DND-41 (cell line): ENCODE measurements around the gene NEDD9.

Experiments used
- ATAC-seq: fragments of 200-7000 bp; cut with Tn5 transposase; 3 replicates; pipeline ENCODE4 v1.9.1; 2021; ENCODE audit warnings: low read depth; ENCODE audit not compliant: insufficient read depth
- DNase-seq: peaks from one replicate; pipeline ENCODE4 v3.0.0-alpha.2; 2020
- H2AFZ ChIP-seq: 2 replicates; pipeline ENCODE4 v1.6.0; 2012; ENCODE audit warnings: low read depth, low read length
- H3K27ac ChIP-seq: 2 replicates; pipeline ENCODE4 v1.5.1; 2012; ENCODE audit warnings: low read length, inconsistent platforms
- H3K27me3 ChIP-seq: fragments of 200-600 bp; sonication (generic); 2 replicates; pipeline ENCODE4 v1.6.0; 2012; ENCODE audit warnings: low read length, mild to moderate bottlenecking, inconsistent platforms; ENCODE audit not compliant: insufficient read depth, poor library complexity
- H3K36me3 ChIP-seq: 2 replicates; pipeline ENCODE4 v1.5.1; 2012; ENCODE audit warnings: low read length, inconsistent platforms; ENCODE audit not compliant: insufficient read depth
- H3K4me1 ChIP-seq: 2 replicates; pipeline ENCODE4 v1.5.1; 2012; ENCODE audit warnings: mild to moderate bottlenecking, low read length; ENCODE audit not compliant: insufficient read depth
- H3K4me2 ChIP-seq: 2 replicates; pipeline ENCODE4 v1.6.0; 2012; ENCODE audit warnings: mild to moderate bottlenecking, moderate library complexity, low read length, inconsistent platforms; ENCODE audit not compliant: insufficient read depth
- H3K4me3 ChIP-seq, 2 experiments: fragments of 200-600 bp in 1 of 2; shearing (Covaris generic) in 1 of 2; 2 replicates each; pipeline ENCODE4 v1.5.1; 2012 to 2016; ENCODE audit warnings: inconsistent platforms in 2 of 2, low read length in 2 of 2, mild to moderate bottlenecking in 2 of 2, low read depth in 1 of 2, moderate library complexity in 1 of 2
- H3K79me2 ChIP-seq: 2 replicates; pipeline ENCODE4 v1.6.0; 2012; ENCODE audit warnings: low read length, inconsistent platforms; ENCODE audit not compliant: insufficient read depth
- H3K9ac ChIP-seq: 2 replicates; pipeline ENCODE4 v1.6.0; 2012; ENCODE audit warnings: low read depth, mild to moderate bottlenecking, inconsistent platforms, low read length, moderate library complexity
- H3K9me3 ChIP-seq: 2 replicates; pipeline ENCODE4 v1.5.1; 2012; ENCODE audit warnings: low read length, moderate library complexity, mild to moderate bottlenecking, inconsistent platforms; ENCODE audit not compliant: insufficient read depth, severe bottlenecking
- H4K20me1 ChIP-seq: 2 replicates; pipeline ENCODE4 v1.6.0; 2012; ENCODE audit warnings: low read length; ENCODE audit not compliant: insufficient read depth
- CTCF ChIP-seq: IDR thresholded peaks from 2 replicates; pipeline ENCODE4 v1.5.1; 2012; ENCODE audit warnings: borderline replicate concordance, low read length, moderate library complexity, mild to moderate bottlenecking; ENCODE audit not compliant: poor library complexity, severe bottlenecking; ENCODE audit errors: extremely low read depth
- EZH2 ChIP-seq: IDR thresholded peaks from 3 replicates; pipeline ENCODE4 v1.6.1; 2012; ENCODE audit warnings: borderline replicate concordance, low read depth, mild to moderate bottlenecking, moderate library complexity, low read length, inconsistent platforms; ENCODE audit not compliant: severe bottlenecking

The NEDD9 gene

GRCh38 chr6:11172501-11173327, 59.8 kb downstream of the NEDD9 start:
- peak; percentile 74 for DNase-seq
- TF ChIP-seq CTCF (peak; percentile 89), EZH2 (no peak)
- ATAC-seq, result peak; percentile 83
- Histone ChIP-seq H3K9ac (no peak overlapping the region), H3K4me1 (no peaks in the 10 kb centered on the region), H3K27ac (no peak overlapping the region), H3K36me3 (no peaks in the 10 kb centered on the region), H3K4me3 (no peak overlapping the region), H3K27me3 (no peaks in the 10 kb centered on the region), H3K4me2 (0 out of 2 replicates have a peak overlapping the region, but pooled peaks have one; percentile 1), H3K9me3 (no peaks in the 10 kb centered on the region), H2AFZ (0 out of 2 replicates have a peak overlapping the region, but pooled peaks have one; percentile 1), H4K20me1 (no peaks in the 10 kb centered on the region), H3K79me2 (no peaks in the 10 kb centered on the region)

- no peaks in the 10 kb centered on the region for H3K79me2 ChIP-seq
- H3K9me3 ChIP-seq, result no peaks in the 10 kb centered on the region
- no peaks in the 10 kb centered on the region for H3K27me3 ChIP-seq
- H3K9ac ChIP-seq, result no peak overlapping the region
- ATAC-seq, result no peak
- no peaks in the 10 kb centered on the region for H3K4me1 ChIP-seq
- no peak for TF ChIP-seq EZH2
- no peak for TF ChIP-seq CTCF
- H2AFZ ChIP-seq, result no peak overlapping the region
- no peak overlapping the region for H3K27ac ChIP-seq
- no peaks in the 10 kb centered on the region for H4K20me1 ChIP-seq
- no peak overlapping the region for H3K4me2 ChIP-seq
- DNase-seq, result no peak
- no peak overlapping the region for H3K4me3 ChIP-seq
- no peaks in the 10 kb centered on the region for H3K36me3 ChIP-seq
Observed at GRCh38 chr6:11171952-11172351, 60.5 kb downstream of the NEDD9 start.

GRCh38 chr6:11168091-11168635, 64.3 kb downstream of the NEDD9 start:
- TF ChIP-seq CTCF (no peak), EZH2 (no peak)
- DNase-seq (no peak), ATAC-seq (no peak)
- H3K27ac ChIP-seq, result no peak overlapping the region
- H3K27me3 ChIP-seq, result no peaks in the 10 kb centered on the region
- no peak overlapping the region for H3K9ac ChIP-seq
- H3K36me3 ChIP-seq, result no peaks in the 10 kb centered on the region
- H3K4me3 ChIP-seq, result no peak overlapping the region
- no peaks in the 10 kb centered on the region for H3K79me2 ChIP-seq
- no peak overlapping the region for H3K4me2 ChIP-seq
- H2AFZ ChIP-seq, result no peak overlapping the region
- no peaks in the 10 kb centered on the region for H4K20me1 ChIP-seq
- no peaks in the 10 kb centered on the region for H3K9me3 ChIP-seq
- no peaks in the 10 kb centered on the region for H3K4me1 ChIP-seq
